HG03439 (cell line): ENCODE results near the gene MRPL12.
"Not testable (repeated sequence)": the region's sequence is repeated elsewhere in the genome, so short reads cannot be mapped to it uniquely, and the experiment has no call there.

Source experiments
- ATAC-seq: cut with Tn5 transposase; IDR thresholded peaks from one replicate; pipeline ENCODE4 v1.9.1; 2021; ENCODE audit warnings: mild to moderate bottlenecking, moderate library complexity; ENCODE audit not compliant: unreplicated experiment

MRPL12 gene

DNA sequence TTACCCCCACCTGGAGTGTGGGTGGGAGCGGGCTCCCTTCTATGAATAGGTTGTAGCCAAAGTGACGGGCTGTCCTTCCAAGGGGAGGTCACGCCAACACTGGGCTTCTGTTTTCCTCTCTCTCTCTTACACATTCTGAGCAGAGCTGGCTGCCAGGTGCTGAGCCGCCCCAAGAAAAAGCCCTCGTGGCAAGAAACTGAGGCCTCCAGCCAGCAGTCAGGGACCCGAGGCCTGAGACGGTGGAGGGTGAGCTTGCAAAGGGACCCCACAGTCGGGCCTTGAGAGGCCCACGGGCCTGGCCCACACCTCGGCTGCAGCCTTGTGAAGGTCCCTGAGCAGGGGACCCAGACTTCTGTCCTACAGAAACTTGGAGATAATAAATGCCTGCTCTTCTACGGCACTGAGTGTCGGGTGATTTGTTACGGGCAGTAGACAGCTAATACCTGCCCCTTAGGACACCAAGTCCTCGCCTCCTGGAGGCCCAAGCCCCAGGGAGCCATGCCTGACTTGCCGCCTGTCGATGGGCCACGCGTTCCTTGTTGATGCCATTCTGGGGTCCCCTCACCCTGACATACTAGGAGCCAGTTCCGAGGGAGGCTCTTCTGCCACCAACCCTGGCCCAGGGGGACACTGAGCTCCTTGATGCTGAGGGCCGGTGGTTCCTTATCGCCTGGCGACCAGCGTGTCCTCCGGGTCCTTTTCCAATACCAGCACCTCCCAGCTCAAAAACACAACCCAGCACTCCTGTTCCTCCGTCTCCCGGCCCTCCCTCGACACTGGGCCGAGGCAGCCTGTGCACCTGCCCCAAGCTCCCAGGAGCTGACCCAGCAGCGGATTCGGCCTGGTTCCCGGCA is 35.0 kb downstream of the MRPL12 start:
- ATAC-seq, result no peak

DNA sequence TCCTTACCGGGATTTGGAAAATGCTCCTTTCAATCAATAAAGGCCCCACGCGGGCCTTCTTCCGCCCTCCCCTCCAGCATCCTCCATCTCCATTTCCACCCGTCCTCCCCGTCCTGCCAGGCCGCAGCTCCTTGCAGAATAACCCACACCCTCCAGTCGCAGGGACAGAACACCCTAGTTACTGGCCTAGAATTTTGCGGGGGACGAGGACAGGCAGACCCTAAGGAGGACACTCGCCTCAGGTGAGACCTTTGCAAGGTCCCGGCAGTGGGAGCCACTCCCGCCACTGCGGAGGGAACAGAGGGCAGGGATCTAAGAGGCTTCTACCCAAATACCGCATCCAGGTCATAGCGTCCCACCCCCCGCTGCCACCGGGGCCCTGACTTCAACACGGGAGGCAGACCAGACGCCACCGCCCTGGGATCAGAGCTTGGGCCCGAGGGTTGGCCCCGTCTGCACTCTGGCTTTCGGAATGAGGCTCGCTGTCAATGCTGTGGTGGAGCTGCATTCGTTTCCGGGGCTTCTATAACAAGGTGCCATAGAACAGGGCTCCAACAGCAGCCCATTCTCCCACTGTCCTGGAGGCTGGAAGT is 35.7 kb downstream of the MRPL12 start:
- no peak for ATAC-seq

DNA sequence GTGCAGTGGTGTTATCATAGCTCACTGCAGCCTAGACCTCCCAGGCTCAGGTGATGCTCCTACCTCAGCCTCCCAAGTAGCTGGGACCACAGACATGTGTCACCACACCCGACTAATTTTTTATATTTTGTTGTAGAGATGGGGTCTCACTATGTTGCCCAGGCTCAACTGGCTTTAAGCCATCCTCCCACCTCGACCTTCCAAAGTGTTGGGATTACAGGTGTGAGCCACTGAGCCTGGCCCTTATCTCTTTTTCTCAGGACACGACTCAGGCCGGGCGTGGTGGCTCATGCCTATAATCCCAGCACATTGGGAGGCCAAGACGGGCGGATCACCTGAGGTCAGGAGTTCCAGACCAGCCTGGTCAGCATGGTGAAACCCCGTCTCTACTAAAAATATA is 36.4 kb downstream of the MRPL12 start:
- ATAC-seq, result not testable (repeated sequence)

DNA sequence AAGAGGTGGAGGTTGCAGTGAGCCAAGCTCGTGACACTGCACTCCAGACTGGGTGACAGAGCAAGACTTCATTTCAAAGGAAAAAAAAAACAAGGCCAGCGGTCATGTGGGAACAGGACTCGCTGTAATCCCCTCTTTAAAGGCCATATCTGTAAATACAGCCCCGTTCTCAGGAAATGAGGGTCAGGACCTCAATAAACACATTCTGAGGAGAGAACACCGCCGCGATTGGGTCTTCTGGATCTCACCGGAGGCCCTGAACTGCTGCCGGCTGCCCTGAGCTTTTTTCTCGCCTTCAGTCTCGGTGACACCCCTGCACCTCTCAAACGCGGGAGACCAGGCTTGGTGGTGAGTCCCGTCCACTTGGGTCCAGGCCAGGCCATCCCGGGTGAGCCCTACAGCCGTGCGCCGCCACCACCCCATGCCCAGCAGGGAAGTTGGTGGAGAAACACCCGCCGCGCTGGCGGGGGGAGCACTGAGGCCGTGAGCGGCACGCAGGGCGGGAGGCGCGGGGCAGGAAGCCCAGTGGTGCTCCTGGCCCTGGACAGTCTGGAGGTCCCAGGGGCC is 37.3 kb downstream of the MRPL12 start:
- no peak for ATAC-seq

DNA sequence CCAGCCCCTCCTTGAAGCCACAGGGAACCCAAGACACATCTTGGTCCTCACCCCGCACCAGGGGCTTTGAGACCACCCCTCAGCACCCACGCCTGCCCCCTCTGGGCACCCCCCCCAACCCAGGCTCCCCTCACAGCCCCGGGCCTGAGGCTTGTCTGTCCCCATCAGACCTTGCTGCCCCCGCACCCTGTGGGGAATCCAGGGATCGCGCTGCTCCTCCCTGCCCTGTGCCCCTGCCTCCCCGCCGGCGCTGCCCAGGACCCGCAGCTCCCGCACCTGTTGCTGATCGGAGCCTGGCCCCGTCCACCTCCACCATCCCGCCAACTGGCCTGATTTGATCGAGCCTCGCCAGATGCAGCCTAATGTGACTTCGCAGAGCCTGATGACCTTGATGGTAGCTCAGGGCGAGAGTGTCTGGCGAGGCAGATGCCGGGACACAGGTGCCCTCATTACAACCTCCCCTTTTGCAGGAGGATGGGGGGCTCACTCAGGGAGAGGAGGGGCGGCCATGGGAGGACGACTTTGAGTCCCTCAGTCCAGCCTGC is 38.0 kb downstream of the MRPL12 start:
- ATAC-seq, result no peak

DNA sequence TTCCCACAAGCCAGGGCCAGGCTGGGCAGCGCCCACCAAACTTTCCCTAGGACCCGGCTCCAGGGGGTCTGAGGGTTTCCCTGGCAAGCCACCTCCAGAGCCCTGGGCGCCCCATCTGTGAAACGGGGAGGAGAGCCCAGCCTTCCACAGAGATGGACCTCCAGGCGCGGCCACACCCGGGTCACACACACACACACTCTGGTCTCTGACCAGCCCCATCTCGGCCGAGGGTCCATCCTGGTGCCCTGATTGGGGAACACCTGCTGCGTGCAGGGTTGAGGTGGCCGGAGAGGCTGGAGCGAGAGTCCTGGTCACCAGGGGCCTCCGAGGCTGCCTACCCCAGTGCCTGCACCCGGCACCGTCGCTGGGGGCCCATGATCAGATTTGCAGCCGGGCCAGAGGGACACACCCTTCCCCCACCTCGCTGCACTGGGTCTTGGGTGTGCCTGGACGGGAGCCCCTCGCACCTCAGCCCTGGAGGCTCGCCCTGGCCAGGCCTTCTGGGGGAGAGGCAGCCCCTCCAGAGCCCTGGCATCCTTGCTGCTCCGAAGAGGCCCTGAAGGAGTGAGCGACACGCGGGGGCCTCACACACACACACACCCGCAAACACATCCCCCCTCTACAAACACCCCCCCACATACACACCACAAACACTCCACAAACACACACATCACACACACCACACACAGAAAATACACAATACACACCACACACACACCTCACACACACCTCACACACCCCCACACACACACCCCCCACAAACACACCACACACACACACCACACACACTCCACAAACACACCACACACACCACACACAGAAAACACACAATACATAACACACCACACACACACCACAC is 38.7 kb downstream of the MRPL12 start:
- ATAC-seq, result no peak
